Mesodermal cell (in vitro differentiated cells): Measurements from ENCODE around the gene BBS9.

Experiments used
- H3K27ac ChIP-seq: 2 replicates; pipeline ENCODE4 v1.7.0; 2013; ENCODE audit warnings: mild to moderate bottlenecking, low read depth, low read length, moderate library complexity; ENCODE audit not compliant: severe bottlenecking
- H3K36me3 ChIP-seq: 2 replicates; pipeline ENCODE4 v1.7.1; 2013; ENCODE audit warnings: mild to moderate bottlenecking, low read length, moderate library complexity; ENCODE audit not compliant: control insufficient read depth, insufficient read depth
- H3K4me1 ChIP-seq: one replicate; pipeline ENCODE4 v1.7.1; 2013; ENCODE audit warnings: mild to moderate bottlenecking, low read length; ENCODE audit not compliant: insufficient read depth, control insufficient read depth, poor library complexity, severe bottlenecking
- H3K4me3 ChIP-seq: 2 replicates; pipeline ENCODE4 v1.7.0; 2013; ENCODE audit warnings: low read length, control low read depth, mild to moderate bottlenecking; ENCODE audit not compliant: insufficient read depth, poor library complexity, severe bottlenecking; ENCODE audit errors: extremely low read depth
- H3K9me3 ChIP-seq: 2 replicates; pipeline ENCODE4 v1.7.1; 2013; ENCODE audit warnings: mild to moderate bottlenecking, low read length, moderate library complexity; ENCODE audit not compliant: control insufficient read depth
- WGBS, 2 experiments: methylation state at CpG; one replicate each; pipeline ENCODE4 v1.1.5; 2013; ENCODE audit warnings: missing lambda C conversion rate in 2 of 2; ENCODE audit not compliant: insufficient coverage in 2 of 2; 5-methylcytosine and 5-hydroxymethylcytosine counted together

BBS9 gene

DNA sequence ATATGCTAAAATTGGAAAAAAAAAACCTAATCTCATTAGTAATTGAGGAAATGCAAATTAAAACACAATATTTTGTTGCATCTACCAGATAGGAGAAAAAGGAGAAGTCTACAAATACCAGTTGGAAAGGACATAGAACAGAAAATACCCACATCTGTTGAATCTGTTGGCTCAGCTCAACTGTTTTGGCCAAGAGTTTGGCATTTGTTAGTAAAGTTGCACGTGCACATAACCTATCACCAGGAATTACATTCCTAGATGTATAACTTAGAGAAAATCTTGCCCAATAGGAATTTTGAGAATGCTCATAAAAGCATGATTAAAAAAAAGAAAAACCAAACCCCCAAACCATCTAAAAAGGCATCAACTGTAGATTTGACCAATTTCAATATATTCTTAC lies 493.9 kb downstream of the BBS9 start:
- H3K9me3 ChIP-seq = peaks cover 9% of the 10 kb centered on the region
- H3K4me3 ChIP-seq = no peak overlapping the region
- H3K4me1 ChIP-seq = no peaks in the 10 kb centered on the region
- no peaks in the 10 kb centered on the region for H3K36me3 ChIP-seq
- WGBS, 2 experiments = no CpG with 5 or more reads among the region's 1 CpG
- no peak overlapping the region for H3K27ac ChIP-seq

DNA sequence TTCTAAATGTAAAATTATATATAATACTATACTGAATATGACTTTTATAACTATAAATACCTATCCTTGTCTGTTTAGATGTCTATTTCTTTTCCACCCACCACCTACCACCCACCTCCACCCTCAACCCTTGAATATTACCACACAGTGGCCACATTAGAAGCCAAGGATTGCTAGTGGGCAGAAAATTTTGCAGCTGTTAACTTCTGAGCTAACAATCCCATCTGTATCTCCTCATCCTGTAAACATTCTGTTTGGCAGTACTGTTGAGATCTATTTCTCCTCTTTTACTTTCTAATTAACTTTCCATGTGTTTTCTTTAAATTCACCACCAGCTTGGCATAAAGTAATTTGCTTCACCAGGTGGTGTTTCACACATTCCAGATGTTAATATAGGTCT lies 494.9 kb downstream of the BBS9 start:
- H3K9me3 ChIP-seq = peaks cover 9% of the 10 kb centered on the region
- H3K36me3 ChIP-seq = no peaks in the 10 kb centered on the region
- H3K27ac ChIP-seq = no peak overlapping the region
- H3K4me3 ChIP-seq = no peak overlapping the region
- no peaks in the 10 kb centered on the region for H3K4me1 ChIP-seq

DNA sequence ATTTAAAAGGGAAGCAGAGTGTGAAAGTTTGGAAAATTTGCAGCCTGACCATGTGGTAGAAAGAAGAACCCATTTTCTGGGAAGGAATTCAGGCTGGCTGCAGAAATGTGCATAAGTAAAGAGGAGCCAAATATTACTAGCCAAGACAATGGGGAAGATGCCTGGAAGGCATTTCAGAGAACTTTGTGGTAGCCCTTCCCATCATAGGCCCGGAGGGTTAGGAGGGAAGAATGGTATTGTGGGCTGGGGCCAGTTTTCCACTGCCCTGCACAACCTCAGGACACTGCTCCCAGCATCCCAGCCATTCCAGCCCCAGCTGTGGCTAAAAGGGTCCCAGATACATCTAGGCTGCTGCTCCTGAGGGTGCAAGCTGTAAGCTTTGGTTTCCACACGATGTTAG lies 497.5 kb downstream of the BBS9 start:
- WGBS, 2 experiments = 86 to 100% methylated on average over 1 of the region's 2 CpGs
- Histone ChIP-seq H3K36me3 (no peaks in the 10 kb centered on the region), H3K27ac (no peak overlapping the region), H3K4me1 (no peaks in the 10 kb centered on the region), H3K4me3 (no peak overlapping the region), H3K9me3 (no peaks in the 10 kb centered on the region)

DNA sequence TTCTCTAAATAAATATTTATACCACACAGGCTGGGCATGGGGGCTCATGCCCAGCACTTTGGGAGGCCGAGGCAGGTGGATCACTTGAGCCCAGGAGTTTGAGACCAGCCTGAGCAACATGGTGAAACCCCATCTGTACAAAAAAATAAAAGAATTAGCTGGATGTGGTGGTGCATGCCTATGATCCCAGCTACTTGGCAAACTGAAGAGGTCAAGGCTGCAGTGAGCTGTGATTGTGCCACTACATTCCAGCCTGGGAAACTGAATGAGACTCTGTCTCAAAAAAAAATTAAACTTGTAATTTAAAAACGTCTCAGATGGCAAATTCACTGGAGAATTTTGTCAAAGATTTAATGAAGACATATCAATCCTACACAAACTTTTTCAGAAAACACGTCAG lies 498.4 kb downstream of the BBS9 start:
- Histone ChIP-seq H3K9me3 (no peaks in the 10 kb centered on the region), H3K4me3 (no peak overlapping the region), H3K27ac (no peak overlapping the region), H3K4me1 (no peaks in the 10 kb centered on the region), H3K36me3 (no peaks in the 10 kb centered on the region)
- 80 to 93% methylated on average over 1 to 2 of the region's 3 CpGs for WGBS, 2 experiments

DNA sequence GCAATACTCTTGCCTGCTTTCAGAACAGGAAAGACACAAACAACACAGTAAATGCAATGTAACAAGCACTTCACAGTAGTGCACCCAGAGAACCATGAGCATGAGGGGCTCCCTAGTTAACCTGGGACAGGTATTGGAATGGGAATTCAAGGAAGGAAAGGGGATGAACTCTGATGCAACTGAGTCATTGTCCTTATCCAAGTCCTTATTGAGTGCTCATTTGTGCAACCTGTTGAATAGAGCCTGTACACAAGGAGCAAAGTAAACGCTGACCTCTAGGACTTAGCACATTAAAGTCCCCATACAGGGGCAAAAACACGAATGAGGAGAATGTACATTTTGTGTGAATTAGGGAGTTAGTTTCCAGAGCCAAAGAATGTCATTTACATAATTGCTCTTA lies 499.5 kb downstream of the BBS9 start:
- H3K9me3 ChIP-seq = no peaks in the 10 kb centered on the region
- WGBS, 2 experiments = 86% methylated on average over 1 of the region's 2 CpGs; no CpG with 5 or more reads in 1 of the 2 experiments
- H3K27ac ChIP-seq = no peak overlapping the region
- H3K4me1 ChIP-seq = no peaks in the 10 kb centered on the region
- no peaks in the 10 kb centered on the region for H3K36me3 ChIP-seq
- no peak overlapping the region for H3K4me3 ChIP-seq

DNA sequence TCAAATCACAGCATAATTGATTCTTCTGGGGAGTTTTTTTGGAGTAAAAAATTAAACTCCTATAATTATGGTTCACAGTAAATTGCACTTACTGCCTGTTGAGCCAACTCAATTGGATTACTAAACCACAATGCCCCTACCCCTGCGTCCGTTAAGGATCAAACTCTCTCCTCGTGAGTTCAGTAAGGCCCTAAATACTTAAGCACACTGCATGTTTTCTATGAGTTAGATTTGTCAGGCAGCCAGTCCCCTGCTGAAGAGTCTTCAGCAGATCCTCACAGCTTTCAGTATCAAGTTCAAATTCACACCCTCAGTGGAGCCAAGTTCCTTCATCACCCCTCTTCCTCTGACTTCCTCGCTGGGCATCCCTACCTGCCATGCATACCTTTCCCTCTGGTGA lies 501.0 kb downstream of the BBS9 start:
- 100% methylated on average over 2 to 4 of the region's 4 CpGs for WGBS, 2 experiments
- H3K27ac ChIP-seq = no peak overlapping the region
- no peak overlapping the region for H3K4me3 ChIP-seq
- no peaks in the 10 kb centered on the region for H3K9me3 ChIP-seq
- H3K4me1 ChIP-seq = no peaks in the 10 kb centered on the region
- no peaks in the 10 kb centered on the region for H3K36me3 ChIP-seq

DNA sequence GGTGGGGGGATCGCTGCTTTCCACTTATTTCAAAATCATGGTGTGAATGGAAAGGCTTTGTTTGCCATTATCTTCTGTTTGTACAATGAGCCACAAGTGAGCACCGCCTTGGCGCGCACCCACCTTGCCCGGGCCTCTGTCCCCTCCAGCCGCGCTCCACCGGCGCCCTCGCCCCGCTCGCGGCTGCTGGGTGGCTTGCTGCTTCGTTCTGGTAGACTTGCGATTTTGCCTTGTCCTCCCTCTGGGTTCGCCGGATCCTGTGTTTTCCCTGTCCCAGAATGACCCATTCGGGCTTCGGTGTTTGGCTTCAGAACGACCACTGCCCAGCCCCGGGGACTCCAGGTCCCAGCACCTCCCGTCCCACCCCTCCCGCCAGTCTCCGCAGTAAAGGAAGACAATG lies 503.0 kb downstream of the BBS9 start:
- no peak overlapping the region for H3K27ac ChIP-seq
- no peaks in the 10 kb centered on the region for H3K4me1 ChIP-seq
- no peaks in the 10 kb centered on the region for H3K9me3 ChIP-seq
- H3K4me3 ChIP-seq = no peak overlapping the region
- 94 to 95% methylated on average over 20 of the region's 24 CpGs for WGBS, 2 experiments
- H3K36me3 ChIP-seq = no peaks in the 10 kb centered on the region

DNA sequence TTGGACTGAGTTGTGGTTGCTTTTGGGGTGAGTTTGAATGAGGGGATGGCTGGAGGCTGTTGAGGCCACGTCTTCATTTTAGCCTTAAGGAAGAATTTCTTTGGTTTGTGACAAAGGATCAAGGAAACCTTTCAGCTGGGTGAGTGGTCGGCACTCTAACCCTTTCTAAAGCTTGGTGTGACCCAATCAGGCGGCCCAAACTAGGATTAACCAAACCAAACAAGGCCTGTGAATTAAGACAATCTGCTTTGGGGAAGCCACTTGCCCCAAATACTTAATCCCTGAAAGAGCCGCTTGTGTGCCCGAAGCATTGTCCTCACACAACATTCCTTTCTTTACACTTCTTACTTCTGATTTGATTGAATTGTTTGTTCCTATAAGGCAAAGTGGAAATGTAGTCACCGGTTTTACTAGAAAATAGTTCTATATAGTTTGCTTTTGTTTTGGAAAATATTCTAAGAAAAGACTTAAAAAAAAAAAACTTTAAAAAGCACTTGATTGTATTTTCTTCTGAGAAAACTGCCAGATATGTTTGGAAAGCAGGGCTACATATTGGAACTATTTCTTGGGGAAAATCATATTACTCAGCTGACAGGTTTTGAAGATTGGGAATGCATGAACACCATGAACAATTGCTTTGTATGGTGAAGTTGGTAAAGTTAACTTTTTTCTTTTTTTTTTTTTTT lies 503.6 kb downstream of the BBS9 start:
- Histone ChIP-seq H3K4me1 (no peaks in the 10 kb centered on the region), H3K9me3 (no peaks in the 10 kb centered on the region), H3K4me3 (no peak overlapping the region), H3K36me3 (no peaks in the 10 kb centered on the region), H3K27ac (no peak overlapping the region)
- WGBS, 2 experiments = 79 to 83% methylated on average over 3 of the region's 6 CpGs

DNA sequence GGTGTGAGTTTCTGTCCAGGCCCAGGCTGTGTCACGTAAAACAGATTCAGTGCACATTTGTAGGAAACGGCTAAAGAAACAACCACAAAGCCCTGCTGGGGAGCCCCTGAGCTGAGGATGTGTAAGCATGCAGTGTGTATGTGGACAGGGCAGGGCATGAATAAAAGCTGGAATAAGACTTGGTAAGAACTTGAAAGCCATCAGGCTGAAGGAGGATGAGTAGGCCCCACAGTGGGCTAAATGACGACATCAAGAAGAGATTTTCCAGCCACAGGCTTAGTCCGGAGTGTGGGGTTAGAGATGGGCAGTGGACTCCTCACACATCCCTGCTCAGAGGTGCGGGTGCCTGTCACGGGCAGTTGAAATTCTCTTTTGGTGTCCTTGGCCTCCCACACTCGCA lies 505.2 kb downstream of the BBS9 start:
- Histone ChIP-seq H3K36me3 (no peaks in the 10 kb centered on the region), H3K4me3 (no peak overlapping the region), H3K4me1 (no peaks in the 10 kb centered on the region), H3K9me3 (no peaks in the 10 kb centered on the region), H3K27ac (no peak overlapping the region)
- WGBS, 2 experiments = 69 to 90% methylated on average over 6 to 7 of the region's 7 CpGs

DNA sequence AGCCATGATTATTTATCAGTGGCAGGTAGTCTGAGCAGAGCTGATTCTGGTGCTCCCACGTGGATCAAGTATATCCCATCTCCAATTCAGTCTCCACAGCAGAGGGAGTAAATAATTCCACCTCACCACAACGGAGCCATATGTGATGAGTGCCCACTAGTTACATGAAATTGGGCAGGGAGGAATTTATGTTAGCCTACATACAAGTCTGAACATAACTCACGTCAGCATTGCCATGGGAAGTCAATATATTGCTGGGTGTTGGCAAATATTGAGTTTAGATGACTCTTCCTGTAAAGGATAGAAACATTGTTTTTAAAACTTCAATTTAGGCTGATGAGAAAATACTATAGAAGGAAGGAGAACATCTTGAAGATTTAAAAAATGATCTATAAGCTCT lies 507.0 kb downstream of the BBS9 start:
- Histone ChIP-seq H3K27ac (no peak overlapping the region), H3K9me3 (no peaks in the 10 kb centered on the region), H3K4me3 (no peak overlapping the region), H3K36me3 (no peaks in the 10 kb centered on the region), H3K4me1 (no peaks in the 10 kb centered on the region)
- 83 to 100% methylated on average over 1 to 2 of the region's 3 CpGs for WGBS, 2 experiments

DNA sequence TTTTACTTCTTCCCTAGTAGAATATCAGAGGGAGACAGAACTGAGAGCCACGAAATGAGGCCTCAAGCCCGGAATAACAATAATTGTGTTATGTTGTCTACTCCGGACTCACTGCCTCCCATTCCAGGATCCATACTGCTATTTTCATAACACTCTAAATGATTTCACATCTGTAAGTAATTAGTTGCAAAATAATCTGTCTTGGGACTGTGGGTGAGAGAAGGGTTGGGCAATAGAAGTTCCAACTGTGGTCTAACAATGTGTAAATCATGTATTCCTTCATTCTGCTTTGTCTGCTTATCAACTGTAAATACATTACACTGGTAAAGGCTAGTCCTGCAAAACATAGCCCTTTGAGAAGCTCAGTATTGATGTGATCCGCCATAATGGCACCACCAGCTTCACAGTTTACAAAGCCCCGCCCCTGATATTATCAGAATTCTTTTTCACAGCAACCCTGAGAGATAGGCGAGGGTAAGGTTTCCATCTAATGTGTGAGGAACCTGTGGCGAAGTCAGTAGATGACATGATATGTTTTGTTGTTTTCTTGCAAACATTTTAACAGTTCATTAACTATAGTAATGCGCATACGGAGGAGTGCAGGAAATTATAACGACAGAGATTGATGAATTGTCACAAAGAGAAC lies 510.3 kb downstream of the BBS9 start:
- H3K9me3 ChIP-seq = no peaks in the 10 kb centered on the region
- WGBS, 2 experiments = 73 to 100% methylated on average over 1 to 2 of the region's 10 CpGs
- no peak overlapping the region for H3K27ac ChIP-seq
- no peak overlapping the region for H3K4me3 ChIP-seq
- H3K36me3 ChIP-seq = no peaks in the 10 kb centered on the region
- H3K4me1 ChIP-seq = no peaks in the 10 kb centered on the region
